AG09319 (cell line): Measurements from ENCODE around the gene ARMC7.

Experiments used
- DNase-seq: peaks from one replicate; pipeline ENCODE4 v3.0.0-alpha.2; 2010; ENCODE audit warnings: low read depth; ENCODE audit errors: extremely low read depth
- CTCF ChIP-seq: IDR thresholded peaks from 2 replicates; pipeline ENCODE4 v1.5.1; 2011; ENCODE audit warnings: low read depth, mild to moderate bottlenecking, inconsistent platforms, low read length, moderate library complexity

The ARMC7 gene

GRCh38 chr17:75087558-75088453, 22.0 kb upstream of the ARMC7 start, which contains the start of gene SLC16A5:
SLC16A5 (plus strand) TSS chr17:75087954; CDS start chr17:75093637, 5,683 bp downstream.
- DNase-seq, result peak; percentile 56
- no peak for TF ChIP-seq CTCF

- no peak for DNase-seq
Observed at GRCh38 chr17:75088465-75089417, 21.0 kb upstream of the ARMC7 start.

GRCh38 chr17:75090871-75091854, 18.6 kb upstream of the ARMC7 start:
- TF ChIP-seq CTCF, result no peak
- DNase-seq, result no peak

More at GRCh38 chr17:75088465-75089417, 21.0 kb upstream of the ARMC7 start:
- TF ChIP-seq CTCF, result peak; percentile 10

GRCh38 chr17:75091855-75092327, 17.9 kb upstream of the ARMC7 start:
- no peak for TF ChIP-seq CTCF
- no peak for DNase-seq

- no peak for TF ChIP-seq CTCF
- DNase-seq, result no peak
Observed at GRCh38 chr17:75093548-75094158, 16.1 kb upstream of the ARMC7 start.

GRCh38 chr17:75094871-75095399, 14.8 kb upstream of the ARMC7 start:
- DNase-seq, result no peak
- no peak for TF ChIP-seq CTCF
